Right lobe of liver (tissue), 6 donors: ENCODE results near the gene BAHD1. TPM values are rescaled to one million over a fixed set of nuclear protein-coding genes. Genes with fewer than 3 reads are reported as not detected.
A peak's percentile ranks its signal among the peaks of the same experiment; 100 is the strongest.

Experiments used
- ATAC-seq, 4 donors: fragments of 200-7000 bp; cut with Tn5 transposase; one replicate each; pipeline ENCODE4 v1.9.1; 2020; ENCODE audit warnings: mild to moderate bottlenecking in 4 of 4, moderate library complexity in 4 of 4
- DNase-seq, 3 donors: peaks; one replicate each; pipeline ENCODE4 v3.0.0-alpha.2; 2020
- H3K27ac ChIP-seq, 3 donors: fragments of 200-600 bp; one replicate each; pipeline ENCODE4 v1.8.0; 2022
- H3K27me3 ChIP-seq, 2 donors: fragments of 200-600 bp; one replicate each; pipeline ENCODE4 v1.8.0; 2022
- H3K36me3 ChIP-seq, 4 donors: fragments of 200-600 bp; sonication (generic) in 1 of 4; one replicate each; pipeline versions ENCODE4 v1.5.1 to v1.8.0; 2017 to 2022; ENCODE audit warnings: control low read depth in 1 of 4
- H3K4me1 ChIP-seq, 4 donors: fragments of 200-600 bp; sonication (generic) in 1 of 4; one replicate each; pipeline versions ENCODE4 v1.5.1 to v1.8.0; 2017 to 2022; ENCODE audit warnings: control low read depth in 1 of 4
- H3K4me3 ChIP-seq, 3 donors: fragments of 200-600 bp; one replicate each; pipeline ENCODE4 v1.8.0; 2022
- H3K9me3 ChIP-seq, 4 donors: fragments of 200-600 bp; sonication (generic) in 1 of 4; one replicate each; pipeline versions ENCODE4 v1.5.1 to v1.8.0; 2017 to 2022; ENCODE audit warnings: control low read depth in 1 of 4
- POLR2A ChIP-seq: fragments of 450-650 bp; IDR thresholded peaks from one replicate; pipeline ENCODE4 v1.6.1; 2017; ENCODE audit warnings: antibody characterized with exemption, mild to moderate bottlenecking
- WGBS: methylation state at CpG from one replicate; pipeline ENCODE4 v1.1.6; 2018; ENCODE audit warnings: low coverage, low lambda C conversion rate; ENCODE audit not compliant: insufficient coverage; ENCODE audit errors: missing lambda C conversion rate; 5-methylcytosine and 5-hydroxymethylcytosine counted together
- intact Hi-C, 2 donors: fragments of 100-400 bp; cut with DNase I; formaldehyde crosslinking; loops; one replicate each; pipeline versions ENCODE4 v1.11.2 to v1.14.1; 2022
- total RNA-seq, 6 experiments: library from RNA; depleted of rRNA in 2 of 6; stranded (reverse); fragments of >200 nt in 2 of 6; fragmentation: NEBNext Ultra II Directional in 3 of 6; extraction: Animal tissue kit (Norgen Biotek cat#: 25700) in 3 of 6; gene quantifications; one replicate each; pipeline versions ENCODE4 v1.1.0 to v1.2.4, GENCODE V29; 2016 to 2023
- TF ChIP-seq, protein P1 (sequence below), 4 donors: fragments of 200-600 bp in 3 of 4; fragments of 450-650 bp in 1 of 4; IDR thresholded peaks; one replicate each; pipeline versions ENCODE4 v1.5.1 to v1.8.0; 2016 to 2022; ENCODE audit warnings: antibody characterized with exemption in 4 of 4, mild to moderate bottlenecking in 2 of 4
- donor health status: DM: no; HTN: yes; CAD: no.
- donor health status: DM: no; HTN: no; CAD: no.
- donor health status: DM: no; HTN: no; CAD: no.
- donor health status: DM: no; HTN: yes; CAD: no.
- donor health status: DM: no; HTN: yes; CAD: no.

BAHD1 gene
- total RNA-seq, 6 experiments from 2014 or later = 6.5 to 10.5 (median 9.0) TPM

DNA sequence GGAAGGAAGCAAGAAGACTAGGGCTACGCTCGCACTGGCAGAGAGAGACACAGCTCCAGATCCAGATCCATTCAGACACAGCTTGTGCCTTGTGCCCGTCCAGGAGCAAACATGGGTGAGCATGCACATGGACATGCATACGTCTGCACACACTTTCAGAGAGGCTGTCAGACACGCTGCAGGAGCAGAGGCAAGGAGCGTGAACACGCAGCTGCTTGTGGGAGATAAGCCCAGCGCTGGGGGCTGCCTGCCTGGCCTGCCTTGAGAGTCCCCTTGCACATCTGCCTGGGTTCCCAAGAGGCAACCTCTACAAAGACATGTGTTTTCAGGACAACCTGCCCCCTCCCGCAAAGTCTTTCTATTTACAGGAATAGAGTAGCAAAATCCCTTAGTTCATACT is 13.6 kb upstream of the BAHD1 start:
- intact Hi-C loops = loop anchor here in 1 of 2 donors (10.0 kb wide), 1 partner anchor 82 kb away; the partner anchor contains the start of gene CCDC9B
- no peak overlapping the region for H3K27ac ChIP-seq
- ATAC-seq = peak in 1 of 4 donors; percentile 10
- TF ChIP-seq POLR2A = no peak
- TF ChIP-seq, protein P1, sequence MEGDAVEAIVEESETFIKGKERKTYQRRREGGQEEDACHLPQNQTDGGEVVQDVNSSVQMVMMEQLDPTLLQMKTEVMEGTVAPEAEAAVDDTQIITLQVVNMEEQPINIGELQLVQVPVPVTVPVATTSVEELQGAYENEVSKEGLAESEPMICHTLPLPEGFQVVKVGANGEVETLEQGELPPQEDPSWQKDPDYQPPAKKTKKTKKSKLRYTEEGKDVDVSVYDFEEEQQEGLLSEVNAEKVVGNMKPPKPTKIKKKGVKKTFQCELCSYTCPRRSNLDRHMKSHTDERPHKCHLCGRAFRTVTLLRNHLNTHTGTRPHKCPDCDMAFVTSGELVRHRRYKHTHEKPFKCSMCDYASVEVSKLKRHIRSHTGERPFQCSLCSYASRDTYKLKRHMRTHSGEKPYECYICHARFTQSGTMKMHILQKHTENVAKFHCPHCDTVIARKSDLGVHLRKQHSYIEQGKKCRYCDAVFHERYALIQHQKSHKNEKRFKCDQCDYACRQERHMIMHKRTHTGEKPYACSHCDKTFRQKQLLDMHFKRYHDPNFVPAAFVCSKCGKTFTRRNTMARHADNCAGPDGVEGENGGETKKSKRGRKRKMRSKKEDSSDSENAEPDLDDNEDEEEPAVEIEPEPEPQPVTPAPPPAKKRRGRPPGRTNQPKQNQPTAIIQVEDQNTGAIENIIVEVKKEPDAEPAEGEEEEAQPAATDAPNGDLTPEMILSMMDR (IDR thresholded peaks at IDR 0.05) = no peak
- no peaks in the 10 kb centered on the region for H3K27me3 ChIP-seq
- H3K9me3 ChIP-seq = no peaks in the 10 kb centered on the region
- no peaks in the 10 kb centered on the region for H3K36me3 ChIP-seq
- no peak overlapping the region for H3K4me3 ChIP-seq
- WGBS = 85% methylated on average over 3 of the region's 9 CpGs
- no peak for DNase-seq
- H3K4me1 ChIP-seq = no peaks in the 10 kb centered on the region

DNA sequence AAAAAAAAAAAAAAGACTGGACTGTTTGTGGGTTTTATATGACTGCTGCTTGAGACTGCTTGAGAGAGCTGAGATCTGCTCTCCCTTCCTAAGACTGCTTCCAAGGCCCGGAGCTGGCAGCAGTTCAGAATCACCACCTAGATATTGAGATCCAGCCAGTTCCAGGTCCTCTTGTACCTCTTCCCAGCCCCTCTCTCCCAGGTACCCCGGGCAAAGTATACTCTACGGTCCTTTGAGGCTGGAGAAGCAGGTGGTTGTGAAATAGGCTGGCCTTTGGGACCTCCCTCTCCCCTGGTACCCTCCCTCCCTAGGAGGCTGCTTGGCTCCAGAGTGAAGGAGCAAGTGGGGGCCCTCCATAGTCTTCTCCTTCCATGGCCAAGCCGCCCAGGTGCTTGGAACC is 12.6 kb upstream of the BAHD1 start:
- DNase-seq = no peak
- Histone ChIP-seq H3K4me1 (no peaks in the 10 kb centered on the region), H3K27ac (no peak overlapping the region), H3K9me3 (no peaks in the 10 kb centered on the region), H3K4me3 (no peak overlapping the region), H3K27me3 (no peaks in the 10 kb centered on the region), H3K36me3 (no peaks in the 10 kb centered on the region)
- WGBS = 79% methylated on average over 4 of the region's 4 CpGs
- no peak for ATAC-seq
- intact Hi-C loops = loop anchor here in 1 of 2 donors (10.0 kb wide), 1 partner anchor 83 kb away; the partner anchor contains the start of gene CCDC9B
- no peak for TF ChIP-seq POLR2A
- TF ChIP-seq, protein P1 (IDR thresholded peaks at IDR 0.05) = no peak

DNA sequence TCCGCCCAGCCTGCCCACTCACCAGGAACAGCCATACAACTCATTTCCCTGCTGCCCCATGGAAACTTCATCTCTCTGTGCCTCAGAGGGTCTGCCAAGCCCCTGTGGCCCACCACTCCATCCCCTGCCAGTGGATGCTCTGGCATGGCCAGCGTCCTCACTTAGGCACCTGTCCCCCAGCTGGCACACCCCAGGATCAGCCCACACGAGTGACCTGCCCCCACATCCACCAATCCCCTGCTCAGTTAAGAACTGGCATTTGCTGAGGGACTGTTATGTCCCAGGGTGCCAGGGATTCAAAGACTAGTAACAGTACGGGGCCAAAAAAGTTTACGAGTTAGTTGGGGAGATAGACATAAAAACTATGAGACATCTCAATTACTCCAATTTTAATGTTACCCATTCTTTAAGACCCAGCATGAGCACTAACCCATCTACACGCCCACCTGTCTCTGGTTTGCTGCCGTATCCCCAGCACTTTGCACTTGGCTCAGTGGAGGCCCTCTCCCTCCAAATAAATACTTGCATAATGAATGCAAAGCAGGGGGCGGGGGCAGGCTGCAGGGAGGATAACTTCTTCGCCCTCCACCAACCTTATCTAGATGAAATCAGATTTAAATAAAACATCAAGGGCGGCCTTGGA is 11.6 kb upstream of the BAHD1 start:
- no peak for ATAC-seq
- intact Hi-C loops = loop anchor here in 1 of 2 donors (10.0 kb wide), 1 partner anchor 84 kb away; the partner anchor contains the start of gene CCDC9B
- DNase-seq = no peak
- TF ChIP-seq, protein P1 (IDR thresholded peaks at IDR 0.05) = no peak
- TF ChIP-seq POLR2A = no peak
- H3K27me3 ChIP-seq = no peaks in the 10 kb centered on the region
- no peak overlapping the region for H3K4me3 ChIP-seq
- H3K36me3 ChIP-seq = no peaks in the 10 kb centered on the region
- no peak overlapping the region for H3K27ac ChIP-seq
- 65% methylated on average over 6 of the region's 10 CpGs for WGBS
- H3K9me3 ChIP-seq = no peaks in the 10 kb centered on the region
- H3K4me1 ChIP-seq = no peaks in the 10 kb centered on the region

DNA sequence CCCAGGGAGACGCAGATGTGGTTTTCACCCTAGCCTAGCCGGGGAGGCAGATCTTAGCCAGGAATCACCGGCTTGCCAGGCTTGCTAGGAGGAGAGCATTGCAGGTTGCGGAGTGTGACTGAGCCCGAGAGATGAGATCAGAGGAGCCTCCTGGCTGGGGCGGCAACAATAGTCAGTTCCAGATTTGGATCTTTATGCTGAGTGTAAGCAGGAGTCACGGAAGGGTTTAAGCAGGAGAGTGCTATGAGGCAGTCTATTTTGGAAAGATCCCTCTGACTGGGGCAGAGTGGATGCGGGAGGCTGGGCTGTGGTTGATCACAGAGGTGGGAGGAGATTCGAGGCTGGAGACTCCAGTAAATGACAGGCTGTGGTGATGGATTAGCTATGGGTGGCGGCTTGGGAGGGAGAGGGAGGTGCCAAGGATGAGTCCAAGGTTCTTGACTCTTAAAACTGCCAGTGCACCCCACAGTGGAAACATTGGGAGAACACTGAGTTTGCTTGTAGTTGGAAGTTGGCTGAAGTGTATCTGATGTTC is 10.4 kb upstream of the BAHD1 start:
- TF ChIP-seq, protein P1 (IDR thresholded peaks at IDR 0.05) = no peak
- TF ChIP-seq POLR2A = no peak
- Histone ChIP-seq H3K27me3 (no peaks in the 10 kb centered on the region), H3K27ac (no peak overlapping the region), H3K36me3 (no peaks in the 10 kb centered on the region), H3K4me3 (no peak overlapping the region), H3K4me1 (no peaks in the 10 kb centered on the region), H3K9me3 (no peaks in the 10 kb centered on the region)
- ATAC-seq (no peak), DNase-seq (no peak)
- intact Hi-C loops = no loop called here
- whole genome bisulfite sequencing = 73% methylated on average over 5 of the region's 10 CpGs
